Pancreas (tissue), 10 donors: ENCODE measurements around the gene BACH2. TPM values are rescaled to one million over a fixed set of nuclear protein-coding genes. Genes with fewer than 3 reads are reported as not detected.

Source experiments
- ATAC-seq, 4 donors: fragments of 200-7000 bp; cut with Tn5 transposase; one replicate each; pipeline versions ENCODE4 v1.8.0 to v1.9.1; 2020; ENCODE audit warnings: mild to moderate bottlenecking in 4 of 4, moderate library complexity in 4 of 4
- DNase-seq, 6 donors: peaks; one replicate each; pipeline ENCODE4 v3.0.0-alpha.2; 2020
- FAIRE-seq: peaks from 2 replicates; lab custom pipeline; 2012; peaks lifted over from hg19 to GRCh38; lab: Jason Lieb, UNC
- H3K27ac ChIP-seq, 4 donors: fragments of 200-600 bp; sonication (generic); 1 replicate in 3 of 4; 2 replicates in 1 of 4; pipeline versions ENCODE4 v1.5.0 to v1.8.0; 2020
- H3K27me3 ChIP-seq, 4 donors: fragments of 200-600 bp; one replicate each; pipeline ENCODE4 v1.8.0; 2021
- H3K36me3 ChIP-seq, 3 donors: fragments of 200-600 bp; sonication (generic) in 1 of 3; one replicate each; pipeline versions ENCODE4 v1.5.0 to v1.8.0; 2020 to 2021
- H3K4me1 ChIP-seq, 3 donors: fragments of 200-600 bp; one replicate each; pipeline ENCODE4 v1.8.0; 2021
- H3K4me3 ChIP-seq, 4 donors: fragments of 200-600 bp; sonication (generic) in 2 of 4; one replicate each; pipeline versions ENCODE4 v1.5.0 to v1.8.0; 2020 to 2021
- H3K9me3 ChIP-seq, 4 donors: fragments of 200-600 bp; one replicate each; pipeline ENCODE4 v1.8.0; 2021
- WGBS, 2 donors: extraction: QIAGEN DNeasy Blood & Tissue Kit; methylation state at CpG; one replicate each; pipeline ENCODE4 v1.1.7; 2013; 5-methylcytosine and 5-hydroxymethylcytosine counted together
- intact Hi-C, 3 donors: fragments of 100-400 bp; cut with DNase I; formaldehyde crosslinking; loops; one replicate each; pipeline versions ENCODE4 v1.11.1 to v1.14.2; 2022
- polyA plus RNA-seq, 2 donors: library from polyadenylated mRNA; stranded (reverse); fragments of 200-250 nt; gene quantifications; one replicate each; pipeline ENCODE4 v1.2.3, GENCODE V29; 2013
- total RNA-seq, 6 donors: library from RNA; stranded (reverse); fragmentation: NEBNext Ultra II Directional in 4 of 6; extraction: Animal tissue kit (Norgen Biotek cat#: 25700) in 4 of 6; gene quantifications; one replicate each; pipeline versions ENCODE4 v1.2.1 to v1.2.4, GENCODE V29; 2021 to 2023
- TF ChIP-seq, protein P1 (sequence below), 4 donors: fragments of 200-600 bp; sonication (generic) in 3 of 4; IDR thresholded peaks; one replicate each; pipeline versions ENCODE4 v1.5.0 to v1.8.0; 2021; ENCODE audit warnings: antibody characterized with exemption in 4 of 4
- donor health status: healthy with polysubstance abuse.
- donor health status: DM: no; HTN: no; CAD: no; lungs with moderate emphysema.
- donor health status: DM: no; HTN: no; CAD: no.
- donor health status: control.
- donor health status: control.
- donor health status: Bipolar disorder and iron deficiency.
- donor health status: DM: yes; HTN: yes; CAD: no.
- donor health status: DM: no; HTN: no; CAD: no.
- donor health status: DM: no; HTN: no; CAD: no.
- donor health status: DM: yes; HTN: yes; CAD: no.

The BACH2 gene
- total and polyA plus RNA-seq, 8 donors: 0.61 to 8.0 (median 4.9) TPM

GRCh38 chr6:90019216-90019615 is 277.4 kb downstream of the BACH2 start:
- no peaks in the 10 kb centered on the region for H3K9me3 ChIP-seq
- no peak overlapping the region for H3K27ac ChIP-seq
- H3K4me1 ChIP-seq: no peaks in the 10 kb centered on the region
- no peaks in the 10 kb centered on the region for H3K36me3 ChIP-seq
- no peak overlapping the region for H3K4me3 ChIP-seq
- TF ChIP-seq, protein P1, sequence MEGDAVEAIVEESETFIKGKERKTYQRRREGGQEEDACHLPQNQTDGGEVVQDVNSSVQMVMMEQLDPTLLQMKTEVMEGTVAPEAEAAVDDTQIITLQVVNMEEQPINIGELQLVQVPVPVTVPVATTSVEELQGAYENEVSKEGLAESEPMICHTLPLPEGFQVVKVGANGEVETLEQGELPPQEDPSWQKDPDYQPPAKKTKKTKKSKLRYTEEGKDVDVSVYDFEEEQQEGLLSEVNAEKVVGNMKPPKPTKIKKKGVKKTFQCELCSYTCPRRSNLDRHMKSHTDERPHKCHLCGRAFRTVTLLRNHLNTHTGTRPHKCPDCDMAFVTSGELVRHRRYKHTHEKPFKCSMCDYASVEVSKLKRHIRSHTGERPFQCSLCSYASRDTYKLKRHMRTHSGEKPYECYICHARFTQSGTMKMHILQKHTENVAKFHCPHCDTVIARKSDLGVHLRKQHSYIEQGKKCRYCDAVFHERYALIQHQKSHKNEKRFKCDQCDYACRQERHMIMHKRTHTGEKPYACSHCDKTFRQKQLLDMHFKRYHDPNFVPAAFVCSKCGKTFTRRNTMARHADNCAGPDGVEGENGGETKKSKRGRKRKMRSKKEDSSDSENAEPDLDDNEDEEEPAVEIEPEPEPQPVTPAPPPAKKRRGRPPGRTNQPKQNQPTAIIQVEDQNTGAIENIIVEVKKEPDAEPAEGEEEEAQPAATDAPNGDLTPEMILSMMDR (IDR thresholded peaks at IDR 0.05): no peak
- ATAC-seq (no peak), DNase-seq (no peak), FAIRE-seq (no peak)
- WGBS, 2 donors: 96 to 100% methylated on average over 1 of the region's 1 CpG
- intact Hi-C loops: no loop called here
- H3K27me3 ChIP-seq: no peaks in the 10 kb centered on the region

DNA sequence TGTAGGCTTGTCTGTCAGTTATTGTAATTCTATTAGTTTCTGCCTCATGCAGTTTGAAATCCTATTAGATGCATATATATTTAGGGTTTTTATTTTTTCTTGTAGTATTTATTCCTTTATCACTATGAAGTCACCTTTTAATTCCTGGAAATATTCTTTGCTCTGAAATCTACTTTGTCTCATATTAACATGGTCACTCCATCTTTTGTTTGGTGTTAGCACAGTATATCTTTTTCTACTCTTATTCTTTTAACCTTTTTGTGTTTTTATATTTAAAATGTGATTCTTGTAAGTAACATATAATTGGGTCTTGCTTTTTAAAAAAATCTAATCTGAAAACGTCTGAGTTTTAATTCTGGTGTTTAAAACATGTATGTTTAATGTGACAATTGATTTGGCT is 280.8 kb downstream of the BACH2 start:
- H3K36me3 ChIP-seq: no peaks in the 10 kb centered on the region
- ATAC-seq (no peak), DNase-seq (no peak), FAIRE-seq (no peak)
- no peak overlapping the region for H3K4me3 ChIP-seq
- H3K27ac ChIP-seq: no peak overlapping the region
- H3K9me3 ChIP-seq: no peaks in the 10 kb centered on the region
- 36 to 38% methylated on average over 1 of the region's 1 CpG for WGBS, 2 donors
- TF ChIP-seq, protein P1 (IDR thresholded peaks at IDR 0.05): no peak
- H3K27me3 ChIP-seq: no peaks in the 10 kb centered on the region
- H3K4me1 ChIP-seq: no peaks in the 10 kb centered on the region
- intact Hi-C loops: no loop called here

- Histone ChIP-seq H3K9me3 (no peaks in the 10 kb centered on the region), H3K27me3 (no peaks in the 10 kb centered on the region), H3K36me3 (no peaks in the 10 kb centered on the region), H3K4me1 (no peaks in the 10 kb centered on the region), H3K27ac (no peak overlapping the region), H3K4me3 (no peak overlapping the region)
- WGBS, 2 donors: 84 to 95% methylated on average over 1 of the region's 1 CpG
- FAIRE-seq (no peak), DNase-seq (no peak), ATAC-seq (no peak)
- TF ChIP-seq, protein P1 (IDR thresholded peaks at IDR 0.05): no peak
- intact Hi-C loops: no loop called here
These were observed 287.6 kb downstream of the BACH2 start for GRCh38 chr6:90008908-90009501.

DNA sequence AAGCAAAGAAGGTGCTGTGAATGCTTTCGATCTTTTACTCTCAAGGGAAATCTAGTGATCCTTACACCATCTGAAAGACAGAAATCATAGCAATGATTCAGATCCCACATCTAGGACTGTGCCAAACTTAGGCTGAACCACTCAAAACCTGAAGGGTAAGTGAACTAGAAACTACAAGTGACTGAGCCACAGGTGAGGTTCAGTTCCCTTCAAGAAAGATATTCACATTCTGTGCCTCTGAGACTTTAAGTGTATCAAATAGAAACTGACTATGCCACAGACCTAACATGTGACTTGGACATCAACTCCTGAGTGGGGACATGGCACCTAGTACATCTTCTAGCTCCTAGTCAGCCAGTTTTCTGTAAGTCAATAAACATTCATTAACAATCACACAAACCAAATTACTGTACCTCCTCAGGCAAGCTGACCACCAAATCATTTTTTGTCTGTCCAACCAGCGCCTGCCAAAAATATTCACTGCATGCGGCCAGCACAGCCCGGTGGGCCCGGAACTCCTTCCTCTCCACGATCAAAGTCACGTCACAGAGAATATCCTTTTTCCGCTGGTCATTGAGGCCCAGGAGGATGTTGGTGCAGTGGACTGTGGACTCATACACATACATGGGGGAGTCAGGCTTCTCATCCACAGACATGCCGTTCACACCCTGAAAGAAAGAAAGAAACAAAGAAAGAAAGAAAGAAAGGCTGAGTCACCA is 288.3 kb downstream of the BACH2 start:
- WGBS, 2 donors: 91 to 92% methylated on average over 9 of the region's 9 CpGs
- Histone ChIP-seq H3K27me3 (no peaks in the 10 kb centered on the region), H3K4me1 (no peaks in the 10 kb centered on the region), H3K36me3 (no peaks in the 10 kb centered on the region), H3K9me3 (no peaks in the 10 kb centered on the region), H3K4me3 (no peak overlapping the region), H3K27ac (no peak overlapping the region)
- intact Hi-C loops: no loop called here
- no peak for DNase-seq
- FAIRE-seq: no peak
- no peak for ATAC-seq
- TF ChIP-seq, protein P1 (IDR thresholded peaks at IDR 0.05): no peak
